ENCODE measurements around the gene PPM1L. TPM values are rescaled to one million over a fixed set of nuclear protein-coding genes. Genes with fewer than 3 reads are reported as not detected.

The PPM1L gene
- total and polyA plus RNA-seq, 7 experiments from 2014 or later = 0.48 to 19.1 (median 5.3) TPM

DNA sequence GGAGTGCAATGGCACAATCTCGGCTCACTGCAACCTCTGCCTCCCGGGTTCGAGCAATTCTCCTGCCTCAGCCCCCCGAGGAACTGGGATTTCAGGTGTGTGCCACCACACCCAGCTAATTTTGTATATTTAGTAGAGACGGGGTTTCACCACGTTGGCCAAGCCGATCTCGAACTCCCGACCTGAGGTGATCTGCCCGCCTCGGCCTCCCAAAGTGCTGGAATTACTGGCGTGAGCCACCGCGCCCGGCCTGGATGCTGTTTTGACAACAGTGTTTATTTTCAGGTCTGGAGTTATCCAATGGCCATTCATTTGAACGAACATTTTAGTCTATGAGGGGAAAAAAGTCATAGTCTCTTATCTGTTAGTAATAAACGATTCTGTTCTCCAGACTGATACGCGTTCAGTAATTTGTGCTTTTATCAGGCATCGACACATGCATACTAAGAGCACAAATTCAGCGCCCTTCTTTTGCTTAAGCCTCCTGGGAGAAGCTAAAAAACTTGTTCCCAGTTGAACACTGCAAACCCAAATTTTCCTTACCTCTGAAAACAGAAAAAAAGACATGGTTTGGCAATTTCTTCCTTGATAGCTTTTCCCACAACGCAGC, 347.9 kb downstream of the PPM1L start:
- CTCF ChIA-PET = no interaction called here
- no peak overlapping the region for H3K27ac Mint-ChIP-seq
- no peak for ATAC-seq
- no peak overlapping the region for H3K27ac ChIP-seq (ENCODE audit: low read depth, low read length)
- DNase-seq = no peak
- H3K4me3 ChIP-seq (ENCODE audit: low read length) = no peak overlapping the region
- no peaks in the 10 kb centered on the region for H3K9me3 ChIP-seq (ENCODE audit: control insufficient read depth in 2 of 3, low read length in 3 of 3)
- no peaks in the 10 kb centered on the region for H3K27me3 ChIP-seq (ENCODE audit: control insufficient read depth in 2 of 2, insufficient read depth in 2 of 2, low read length in 2 of 2)
- peaks cover 0 to 16% (median 8%) of the 10 kb centered on the region in 7 donors for H3K4me1 Mint-ChIP-seq
- no peaks in the 10 kb centered on the region for H3K36me3 ChIP-seq (ENCODE audit: control insufficient read depth in 2 of 3, insufficient read depth in 3 of 3, low read length in 3 of 3)
- POLR2A ChIA-PET = no interaction called here
- H3K9me3 Mint-ChIP-seq = no peaks in the 10 kb centered on the region
- no peaks in the 10 kb centered on the region for H3K4me1 ChIP-seq (ENCODE audit: control insufficient read depth in 2 of 2, insufficient read depth in 2 of 2, low read length in 2 of 2)
- H3K4me3 Mint-ChIP-seq = peak overlapping the region in 7 of 10 donors; percentile 52 to 88 (median 64)
- peaks cover 15 to 37% (median 26%) of the 10 kb centered on the region in 5 donors for H3K27me3 Mint-ChIP-seq
- intact Hi-C loops (cut with micrococcal nuclease) = no loop called here
- H3K36me3 Mint-ChIP-seq = peaks cover 0 to 6% (median 0%) of the 10 kb centered on the region in 5 donors

- peaks cover 0 to 16% (median 8%) of the 10 kb centered on the region in 7 donors for H3K4me1 Mint-ChIP-seq
- ChIA-PET CTCF (interaction anchor here (1.8 kb wide), 1 partner anchor 8 kb away, joined by 4 read pairs; no protein-coding TSS in a partner anchor), POLR2A (interaction anchor here (0.6 kb wide), 1 partner anchor 117 kb away, joined by 3 read pairs; no protein-coding TSS in a partner anchor)
- peaks cover 20 to 36% (median 30%) of the 10 kb centered on the region in 5 donors for H3K27me3 Mint-ChIP-seq
- H3K9me3 Mint-ChIP-seq = no peaks in the 10 kb centered on the region
- Histone ChIP-seq H3K9me3 (ENCODE audit: control insufficient read depth in 2 of 3, low read length in 3 of 3) (no peaks in the 10 kb centered on the region), H3K4me1 (ENCODE audit: control insufficient read depth in 2 of 2, insufficient read depth in 2 of 2, low read length in 2 of 2) (no peaks in the 10 kb centered on the region), H3K4me3 (ENCODE audit: low read length) (peak within 1 kb of the TSS; percentile 44), H3K36me3 (ENCODE audit: control insufficient read depth in 2 of 3, insufficient read depth in 3 of 3, low read length in 3 of 3) (no peaks in the 10 kb centered on the region), H3K27ac (ENCODE audit: low read depth, low read length) (no peak within 1 kb of the TSS), H3K27me3 (ENCODE audit: control insufficient read depth in 2 of 2, insufficient read depth in 2 of 2, low read length in 2 of 2) (no peaks in the 10 kb centered on the region)
- DNase-seq (peak in 7 of 9 donors; percentile 3 to 44 (median 13)), ATAC-seq (peak; percentile 71)
- H3K27ac Mint-ChIP-seq = peak within 1 kb of the TSS in 2 of 9 donors; percentile 35 to 36
- peaks cover 0 to 6% (median 0%) of the 10 kb centered on the region in 5 donors for H3K36me3 Mint-ChIP-seq
- intact Hi-C loops (cut with micrococcal nuclease) = loop anchor here in 1 of 2 donors (5.0 kb wide), 1 partner anchor 117 kb away; the partner anchor contains the start of gene NMD3
- peak within 1 kb of the TSS; percentile 52 to 88 (median 76) for H3K4me3 Mint-ChIP-seq
Measured at GRCh38 chr3:161104561-161105551, 348.8 kb downstream of the PPM1L start, which contains the start of gene B3GALNT1. TSS of gene B3GALNT1 (minus strand) at chr3:161105349. CDS start at chr3:161086754, 18,595 bp downstream.

- Histone ChIP-seq H3K9me3 (ENCODE audit: control insufficient read depth in 2 of 3, low read length in 3 of 3) (no peaks in the 10 kb centered on the region), H3K36me3 (ENCODE audit: control insufficient read depth in 2 of 3, insufficient read depth in 3 of 3, low read length in 3 of 3) (no peaks in the 10 kb centered on the region), H3K27me3 (ENCODE audit: control insufficient read depth in 2 of 2, insufficient read depth in 2 of 2, low read length in 2 of 2) (no peaks in the 10 kb centered on the region), H3K27ac (ENCODE audit: low read depth, low read length) (no peak overlapping the region), H3K4me3 (ENCODE audit: low read length) (no peak overlapping the region), H3K4me1 (ENCODE audit: control insufficient read depth in 2 of 2, insufficient read depth in 2 of 2, low read length in 2 of 2) (no peaks in the 10 kb centered on the region)
- Mint-ChIP-seq H3K36me3 (peaks cover 0 to 6% (median 0%) of the 10 kb centered on the region in 5 donors), H3K4me1 (peaks cover 0 to 16% (median 8%) of the 10 kb centered on the region in 7 donors), H3K4me3 (no peak overlapping the region), H3K27me3 (peaks cover 34 to 48% (median 38%) of the 10 kb centered on the region in 5 donors), H3K9me3 (peaks cover 0 to 1% (median 0%) of the 10 kb centered on the region in 11 donors), H3K27ac (no peak overlapping the region)
- ChIA-PET POLR2A (no interaction called here), CTCF (no interaction called here)
- DNase-seq (no peak), ATAC-seq (no peak)
- intact Hi-C loops (cut with micrococcal nuclease) = loop anchor here in 1 of 2 donors (5.0 kb wide), 1 partner anchor 115 kb away; the partner anchor contains the start of gene NMD3
Measured at GRCh38 chr3:161107311-161107710, 351.3 kb downstream of the PPM1L start.

DNA sequence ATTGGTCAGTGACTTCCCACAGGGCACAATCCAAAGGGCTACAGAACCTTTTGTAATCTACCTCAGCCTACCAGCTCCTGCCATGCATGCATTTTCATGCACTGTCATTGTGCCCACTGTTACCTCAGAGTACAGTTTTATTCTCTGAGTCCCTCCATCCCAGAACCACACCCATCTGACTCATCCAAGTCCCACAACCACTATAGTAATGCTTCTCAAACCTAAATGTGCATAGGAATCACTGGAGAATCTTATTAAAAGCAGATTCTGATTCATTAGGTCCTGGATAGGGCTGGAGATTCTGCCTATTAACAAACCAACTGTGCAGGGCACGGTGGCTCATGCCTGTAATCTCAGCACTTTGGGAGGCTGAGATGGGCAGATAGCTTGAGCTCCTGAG, 352.8 kb downstream of the PPM1L start:
- Mint-ChIP-seq H3K27me3 (peaks cover 31 to 48% (median 38%) of the 10 kb centered on the region in 5 donors), H3K36me3 (peaks cover 0 to 6% (median 0%) of the 10 kb centered on the region in 5 donors), H3K9me3 (peaks cover 0 to 1% (median 0%) of the 10 kb centered on the region in 11 donors), H3K4me1 (peaks cover 0 to 16% (median 8%) of the 10 kb centered on the region in 7 donors), H3K4me3 (no peak overlapping the region), H3K27ac (no peak overlapping the region)
- CTCF ChIA-PET = no interaction called here
- intact Hi-C loops (cut with micrococcal nuclease) = loop anchor here in 1 of 2 donors (5.0 kb wide), 1 partner anchor 113 kb away; the partner anchor contains the start of gene NMD3
- Histone ChIP-seq H3K36me3 (ENCODE audit: control insufficient read depth in 2 of 3, insufficient read depth in 3 of 3, low read length in 3 of 3) (no peaks in the 10 kb centered on the region), H3K9me3 (ENCODE audit: control insufficient read depth in 2 of 3, low read length in 3 of 3) (no peaks in the 10 kb centered on the region), H3K27me3 (ENCODE audit: control insufficient read depth in 2 of 2, insufficient read depth in 2 of 2, low read length in 2 of 2) (no peaks in the 10 kb centered on the region), H3K27ac (ENCODE audit: low read depth, low read length) (no peak overlapping the region), H3K4me3 (ENCODE audit: low read length) (no peak overlapping the region), H3K4me1 (ENCODE audit: control insufficient read depth in 2 of 2, insufficient read depth in 2 of 2, low read length in 2 of 2) (no peaks in the 10 kb centered on the region)
- POLR2A ChIA-PET = no interaction called here
- DNase-seq = no peak
- no peak for ATAC-seq

DNA sequence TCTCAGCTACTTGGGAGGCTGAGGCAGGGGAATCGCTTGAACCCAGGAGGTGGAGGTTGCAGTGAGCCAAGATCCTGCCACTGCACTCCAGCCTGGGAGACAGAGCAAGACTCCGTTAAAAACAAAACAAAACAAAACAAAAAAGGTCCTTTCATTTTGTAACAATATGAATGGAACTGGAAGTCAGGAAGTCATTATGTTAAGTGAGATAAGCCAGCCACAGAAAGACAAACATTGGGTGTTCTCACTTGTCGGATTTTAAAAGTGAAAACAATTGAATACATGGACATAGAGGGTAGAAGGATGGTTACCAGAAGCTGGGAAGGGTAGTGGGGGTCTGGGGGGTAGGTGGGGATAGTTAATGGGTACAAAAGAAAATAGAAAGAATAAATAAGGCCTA, 361.6 kb downstream of the PPM1L start:
- Mint-ChIP-seq H3K9me3 (peaks cover 6 to 56% (median 30%) of the 10 kb centered on the region in 11 donors), H3K4me3 (no peak overlapping the region), H3K27ac (no peak overlapping the region), H3K4me1 (no peaks in the 10 kb centered on the region), H3K36me3 (peaks cover 0 to 7% (median 0%) of the 10 kb centered on the region in 5 donors), H3K27me3 (peaks cover 3 to 28% (median 13%) of the 10 kb centered on the region in 5 donors)
- Histone ChIP-seq H3K4me1 (ENCODE audit: control insufficient read depth in 2 of 2, insufficient read depth in 2 of 2, low read length in 2 of 2) (no peaks in the 10 kb centered on the region), H3K4me3 (ENCODE audit: low read length) (no peak overlapping the region), H3K36me3 (ENCODE audit: control insufficient read depth in 2 of 3, insufficient read depth in 3 of 3, low read length in 3 of 3) (no peaks in the 10 kb centered on the region), H3K9me3 (ENCODE audit: control insufficient read depth in 2 of 3, low read length in 3 of 3) (peaks cover 0 to 8% (median 0%) of the 10 kb centered on the region in 3 experiments), H3K27ac (ENCODE audit: low read depth, low read length) (no peak overlapping the region), H3K27me3 (ENCODE audit: control insufficient read depth in 2 of 2, insufficient read depth in 2 of 2, low read length in 2 of 2) (no peaks in the 10 kb centered on the region)
- intact Hi-C loops (cut with micrococcal nuclease) = no loop called here
- ChIA-PET POLR2A (no interaction called here), CTCF (no interaction called here)
- ATAC-seq (no peak), DNase-seq (no peak)

DNA sequence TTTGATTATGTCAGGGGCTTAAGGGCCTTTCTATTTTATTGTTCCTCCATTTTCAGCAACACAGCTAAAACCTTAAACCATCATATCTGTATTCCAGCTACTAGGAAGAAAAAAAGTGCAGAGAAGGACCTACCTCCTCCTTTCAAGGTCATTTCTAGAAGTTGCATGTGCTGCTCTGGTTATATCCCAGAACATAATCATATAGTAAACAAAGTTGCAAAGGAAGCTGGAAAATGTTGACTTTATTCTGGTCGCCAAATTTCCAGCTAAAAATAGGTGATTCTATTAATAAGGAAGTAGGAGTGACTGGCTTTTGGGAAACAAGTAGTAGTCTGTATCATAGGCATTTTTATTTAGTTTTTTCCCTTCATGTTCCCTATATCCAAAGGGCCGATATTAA, 370.5 kb downstream of the PPM1L start:
- no peak overlapping the region for H3K27ac Mint-ChIP-seq
- Histone ChIP-seq H3K27ac (ENCODE audit: low read depth, low read length) (no peak overlapping the region), H3K9me3 (ENCODE audit: control insufficient read depth in 2 of 3, low read length in 3 of 3) (peaks cover 0 to 4% (median 0%) of the 10 kb centered on the region in 3 experiments), H3K36me3 (ENCODE audit: control insufficient read depth in 2 of 3, insufficient read depth in 3 of 3, low read length in 3 of 3) (no peaks in the 10 kb centered on the region), H3K4me1 (ENCODE audit: control insufficient read depth in 2 of 2, insufficient read depth in 2 of 2, low read length in 2 of 2) (no peaks in the 10 kb centered on the region), H3K4me3 (ENCODE audit: low read length) (no peak overlapping the region), H3K27me3 (ENCODE audit: control insufficient read depth in 2 of 2, insufficient read depth in 2 of 2, low read length in 2 of 2) (no peaks in the 10 kb centered on the region)
- POLR2A ChIA-PET = no interaction called here
- intact Hi-C loops (cut with micrococcal nuclease) = no loop called here
- DNase-seq (no peak), ATAC-seq (no peak)
- peaks cover 0 to 2% (median 0%) of the 10 kb centered on the region in 5 donors for H3K36me3 Mint-ChIP-seq
- H3K9me3 Mint-ChIP-seq = peaks cover 3 to 31% (median 14%) of the 10 kb centered on the region in 11 donors
- H3K27me3 Mint-ChIP-seq = peaks cover 0 to 19% (median 13%) of the 10 kb centered on the region in 5 donors
- CTCF ChIA-PET = no interaction called here
- peaks cover 0 to 2% (median 0%) of the 10 kb centered on the region in 7 donors for H3K4me1 Mint-ChIP-seq
- no peak overlapping the region for H3K4me3 Mint-ChIP-seq
